ENCODE measurements around the gene TFCP2L1.
A peak's percentile ranks its signal among the peaks of the same experiment; 100 is the strongest.
"Not testable (repeated sequence)": the region's sequence is repeated elsewhere in the genome, so short reads cannot be mapped to it uniquely, and the experiment has no call there.

The TFCP2L1 gene

GRCh38 chr2:121295911-121296650 is 11.1 kb upstream of the TFCP2L1 start:
- no peak for DNase-seq (ENCODE audit: low spot score)

- DNase-seq (ENCODE audit: low spot score), result no peak
Observed at GRCh38 chr2:121294881-121295840, 10.2 kb upstream of the TFCP2L1 start.

GRCh38 chr2:121293450-121294325 is 8.7 kb upstream of the TFCP2L1 start:
- no peak for DNase-seq (ENCODE audit: low spot score)

- DNase-seq (ENCODE audit: low spot score), result no peak
Observed at GRCh38 chr2:121291251-121291580, 6.2 kb upstream of the TFCP2L1 start.

GRCh38 chr2:121289271-121289670 is 4.3 kb upstream of the TFCP2L1 start:
- DNase-seq (ENCODE audit: low spot score), result no peak

GRCh38 chr2:121288454-121289231 is 3.6 kb upstream of the TFCP2L1 start:
- no peak for DNase-seq (ENCODE audit: low spot score)

GRCh38 chr2:121287956-121288355 is 3.0 kb upstream of the TFCP2L1 start:
- no peak for DNase-seq (ENCODE audit: low spot score)

GRCh38 chr2:121287146-121287798 is 2.3 kb upstream of the TFCP2L1 start:
- no peak for DNase-seq (ENCODE audit: low spot score)

- DNase-seq (ENCODE audit: low spot score), result no peak
Observed at GRCh38 chr2:121286506-121286905, 1.5 kb upstream of the TFCP2L1 start.

GRCh38 chr2:121285926-121286325 is 924 bp upstream of the TFCP2L1 start:
- DNase-seq (ENCODE audit: low spot score), result no peak

GRCh38 chr2:121283670-121284462 is 1.1 kb downstream of the TFCP2L1 start:
- DNase-seq (ENCODE audit: low spot score), result no peak

GRCh38 chr2:121282800-121283385 is 2.1 kb downstream of the TFCP2L1 start:
- peak; percentile 76 for DNase-seq (ENCODE audit: low spot score)

GRCh38 chr2:121281694-121282093 is 3.3 kb downstream of the TFCP2L1 start:
- no peak for DNase-seq (ENCODE audit: low spot score)

- DNase-seq (ENCODE audit: low spot score), result no peak
Observed at GRCh38 chr2:121281107-121281506, 3.9 kb downstream of the TFCP2L1 start.

- no peak for DNase-seq (ENCODE audit: low spot score)
Observed at GRCh38 chr2:121279476-121280220, 5.4 kb downstream of the TFCP2L1 start.

- no peak for DNase-seq (ENCODE audit: low spot score)
Observed at GRCh38 chr2:121276341-121276740, 8.7 kb downstream of the TFCP2L1 start.

GRCh38 chr2:121273116-121273515 is 11.9 kb downstream of the TFCP2L1 start:
- no peak for DNase-seq (ENCODE audit: low spot score)

- DNase-seq (ENCODE audit: low spot score), result no peak
Observed at GRCh38 chr2:121272596-121272995, 12.4 kb downstream of the TFCP2L1 start.

GRCh38 chr2:121269436-121269835 is 15.6 kb downstream of the TFCP2L1 start:
- not testable (repeated sequence) for DNase-seq (ENCODE audit: low spot score)

All from HuH-7 (cell line).